A549 (cell line): Measurements from ENCODE around the gene GPR150. TPM values are rescaled to one million over a fixed set of nuclear protein-coding genes. Genes with fewer than 3 reads are reported as not detected.

ENCODE experiments used
- ATAC-seq, 2 experiments: fragments of 200-7000 bp in 1 of 2; fragments of >200 bp in 1 of 2; cut with Nextera tagmentation in 1 of 2; cut with Tn5 transposase in 1 of 2; 3 replicates each; pipeline versions ENCODE4 v1.8.0 to v1.9.1; 2018 to 2020; ENCODE audit warnings: mild to moderate bottlenecking in 1 of 2, moderate library complexity in 1 of 2
- CTCF ChIA-PET: fragments of 300-600 bp; sonication (Branson Sonifier 250); formaldehyde crosslinking; extraction: SDS; loops from one replicate; lab custom pipeline; 2021; ENCODE audit warnings: antibody characterized with exemption, inconsistent platforms; lab: Yijun Ruan, JAX
- POLR2A ChIA-PET: fragments of 350-600 bp; formaldehyde crosslinking; extraction: SDS; loops from one replicate; lab custom pipeline; 2021; ENCODE audit warnings: antibody characterized with exemption, inconsistent platforms; lab: Yijun Ruan, JAX
- DNase-seq, 2 experiments: peaks; one replicate each; pipeline versions ENCODE4 v3.0.0 to v3.0.0-alpha.2; 2011 to 2016; ENCODE audit warnings: low read depth in 1 of 2, low spot score in 1 of 2
- FAIRE-seq: peaks from 2 replicates; lab custom pipeline; 2011; peaks lifted over from hg19 to GRCh38; lab: Jason Lieb, UNC
- H3K27ac ChIP-seq, 2 experiments: fragments of >200 bp; sonication (Bioruptor Twin); formaldehyde crosslinking; 3 replicates each; pipeline ENCODE4 v1.5.1; 2016 to 2017
- H3K4me1 ChIP-seq: fragments of >200 bp; sonication (Bioruptor Twin); formaldehyde crosslinking; 3 replicates; pipeline ENCODE4 v1.6.1; 2016
- H3K4me2 ChIP-seq: fragments of >200 bp; sonication (Bioruptor Twin); formaldehyde crosslinking; 3 replicates; pipeline ENCODE4 v1.6.1; 2016
- H3K4me3 ChIP-seq: fragments of >200 bp; sonication (Bioruptor Twin); formaldehyde crosslinking; 3 replicates; pipeline ENCODE4 v1.5.1; 2016
- H3K9me3 ChIP-seq: fragments of >200 bp; sonication (Bioruptor Twin); formaldehyde crosslinking; 3 replicates; pipeline ENCODE4 v1.6.1; 2016
- BCL3 ChIP-seq: fragments of >200 bp; sonication (Bioruptor Twin); formaldehyde crosslinking; IDR thresholded peaks from 3 replicates; pipeline ENCODE4 v1.6.1; 2016
- BHLHE40 ChIP-seq: IDR thresholded peaks from 2 replicates; pipeline ENCODE4 v1.6.1; 2012; ENCODE audit warnings: low read depth, low read length, inconsistent platforms
- CBX2 ChIP-seq: fragments of 200-600 bp; sonication (generic); IDR thresholded peaks from 2 replicates; pipeline ENCODE4 v1.6.1; 2016; ENCODE audit warnings: low read depth, mild to moderate bottlenecking, borderline replicate concordance
- CEBPB ChIP-seq, 2 experiments: fragments of >200 bp in 1 of 2; sonication (Bioruptor Twin) in 1 of 2; formaldehyde crosslinking in 1 of 2; IDR thresholded peaks; 2 replicates each; pipeline ENCODE4 v1.6.1; 2012 to 2016
- CTCF ChIP-seq: fragments of >200 bp; sonication (Bioruptor Twin); formaldehyde crosslinking; IDR thresholded peaks from 3 replicates; pipeline ENCODE4 v1.5.1; 2016
- EHMT2 ChIP-seq: fragments of 200-600 bp; sonication (generic); IDR thresholded peaks from 2 replicates; pipeline ENCODE4 v1.6.1; 2016; ENCODE audit warnings: antibody characterized with exemption, low read depth, mild to moderate bottlenecking, moderate library complexity
- EP300 ChIP-seq, 2 experiments: fragments of >200 bp; sonication (Bioruptor Twin); formaldehyde crosslinking; IDR thresholded peaks; 2 replicates in 1 of 2; 3 replicates in 1 of 2; pipeline ENCODE4 v1.6.1; 2016 to 2017
- FOSB ChIP-seq: fragments of 250-450 bp; sonication (Bioruptor Pico); IDR thresholded peaks from 2 replicates; pipeline ENCODE4 v1.5.0; 2020; ENCODE audit warnings: mild to moderate bottlenecking, moderate library complexity
- GATA3 ChIP-seq: IDR thresholded peaks from 2 replicates; pipeline ENCODE4 v1.6.1; 2012; ENCODE audit warnings: borderline replicate concordance
- HES2 ChIP-seq: fragments of >200 bp; sonication (Bioruptor Twin); formaldehyde crosslinking; IDR thresholded peaks from 2 replicates; pipeline ENCODE4 v1.6.1; 2016
- HEYL ChIP-seq: fragments of 250-450 bp; sonication (Bioruptor Pico); IDR thresholded peaks from 2 replicates; pipeline ENCODE4 v1.8.0; 2021; ENCODE audit warnings: mild to moderate bottlenecking, moderate library complexity
- JUNB ChIP-seq: fragments of >200 bp; sonication (Bioruptor Twin); formaldehyde crosslinking; IDR thresholded peaks from 2 replicates; pipeline ENCODE4 v1.6.1; 2016
- MAFK ChIP-seq: fragments of 450-650 bp; IDR thresholded peaks from 2 replicates; pipeline ENCODE4 v1.6.1; 2014; ENCODE audit not compliant: partially characterized antibody
- MYC ChIP-seq: IDR thresholded peaks from 2 replicates; pipeline ENCODE4 v1.6.1; 2012; ENCODE audit warnings: mild to moderate bottlenecking, inconsistent platforms, low read length, improper control_type of control experiment, borderline replicate concordance
- NPAS2 ChIP-seq: fragments of 250-450 bp; sonication (Bioruptor Pico); IDR thresholded peaks from 2 replicates; pipeline ENCODE4 v1.8.0; 2022; ENCODE audit warnings: mild to moderate bottlenecking, moderate library complexity, borderline replicate concordance
- PHF8 ChIP-seq: fragments of 200-600 bp; sonication (generic); IDR thresholded peaks from 2 replicates; pipeline ENCODE4 v1.6.1; 2016; ENCODE audit warnings: low read depth, mild to moderate bottlenecking, antibody characterized with exemption, moderate library complexity, borderline replicate concordance
- POLR2AphosphoS2 ChIP-seq: conservative IDR thresholded peaks from 2 replicates; pipeline ENCODE4 v1.6.1; 2012; ENCODE audit warnings: low read length, improper control_type of control experiment, inconsistent platforms
- RARB ChIP-seq: fragments of 250-450 bp; sonication (Bioruptor Pico); IDR thresholded peaks from 2 replicates; pipeline ENCODE4 v1.8.0; 2021; ENCODE audit warnings: mild to moderate bottlenecking, moderate library complexity
- RCOR1 ChIP-seq: fragments of 150-350 bp; IDR thresholded peaks from 2 replicates; pipeline ENCODE4 v1.6.1; 2014; ENCODE audit warnings: antibody characterized with exemption, low read length, low read depth
- RFX5 ChIP-seq: fragments of 450-650 bp; IDR thresholded peaks from 2 replicates; pipeline ENCODE4 v1.7.1; 2014; ENCODE audit warnings: antibody characterized with exemption, mild to moderate bottlenecking, moderate library complexity
- RNF2 ChIP-seq: fragments of 200-600 bp; sonication (generic); IDR thresholded peaks from 2 replicates; pipeline ENCODE4 v1.6.1; 2016; ENCODE audit warnings: low read depth, mild to moderate bottlenecking, antibody characterized with exemption, moderate library complexity, borderline replicate concordance
- ZC3H11A ChIP-seq: fragments of 450-650 bp; IDR thresholded peaks from 2 replicates; pipeline ENCODE4 v1.6.1; 2014; ENCODE audit warnings: antibody characterized with exemption, mild to moderate bottlenecking
- WGBS: methylation state at CpG from one replicate; pipeline ENCODE4 v1.1.6; 2017; ENCODE audit errors: missing lambda C conversion rate; 5-methylcytosine and 5-hydroxymethylcytosine counted together
- polyA plus RNA-seq, 4 experiments: library from polyadenylated mRNA; depleted of rRNA in 3 of 4; stranded (reverse); fragments of >200 nt; fragmentation: RNase III in 1 of 4; extraction: RNeasy Plus Mini Kit Qiagen cat#74134 plus additional on column Dnase treatment in 1 of 4; gene quantifications; 2 replicates in 3 of 4; 3 replicates in 1 of 4; pipeline ENCODE4 v1.2.3, GENCODE V29; 2011 to 2017
- TF ChIP-seq, protein P1 (sequence below): fragments of 250-450 bp; sonication (Bioruptor Pico); IDR thresholded peaks from 2 replicates; pipeline ENCODE4 v1.5.0; 2020; ENCODE audit warnings: low read depth, mild to moderate bottlenecking, moderate library complexity
- TF ChIP-seq, protein P2 (sequence below): IDR thresholded peaks from 2 replicates; pipeline ENCODE4 v1.6.1; 2012

GPR150 gene
- polyA plus RNA-seq, 2 of the 4 experiments (the other 2 are of a cell fraction): 0.13 TPM; not detected in 1

- no peak overlapping the region for H3K27ac ChIP-seq
- DNase-seq (no peak), FAIRE-seq (no peak), ATAC-seq (no peak)
- no peaks in the 10 kb centered on the region for H3K9me3 ChIP-seq
- H3K4me1 ChIP-seq: no peaks in the 10 kb centered on the region
- H3K4me3 ChIP-seq: no peak overlapping the region
- 84% methylated on average over 1 of the region's 1 CpG for WGBS
- ChIA-PET POLR2A (no interaction called here), CTCF (interaction anchor here (0.5 kb wide), 1 partner anchor 1247 kb away, joined by 3 read pairs; no protein-coding TSS in a partner anchor)
- no peak overlapping the region for H3K4me2 ChIP-seq
- TF ChIP-seq GATA3 (no peak), RNF2 (no peak), FOSB (CRISPR knock-in tag) (no peak), PHF8 (no peak), BHLHE40 (no peak), CEBPB (IDR thresholded peaks at IDR 0.05) (no peak)
Observed at GRCh38 chr5:95600557-95600956, 19.3 kb upstream of the GPR150 start.

DNA sequence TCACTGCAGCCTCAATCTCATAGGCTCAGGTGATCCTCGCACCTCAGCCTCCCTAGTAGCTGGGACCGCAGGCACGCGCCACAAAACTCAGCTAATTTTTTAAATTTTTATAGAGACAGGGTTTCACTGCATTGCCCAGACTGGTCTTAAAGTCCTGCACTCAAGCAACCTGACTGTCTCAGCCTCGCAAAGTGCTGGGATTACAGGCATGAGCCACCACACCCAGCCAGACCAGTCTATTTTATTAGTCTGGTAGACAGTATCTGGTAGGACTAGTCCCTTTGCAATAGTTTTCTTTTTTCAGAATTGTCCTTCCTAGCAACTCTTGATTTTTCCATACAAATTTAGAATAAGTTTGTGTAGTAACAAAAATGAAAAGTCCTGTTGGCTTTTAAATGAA is 14.1 kb upstream of the GPR150 start:
- ATAC-seq (no peak), DNase-seq (no peak)
- WGBS: 93% methylated on average over 5 of the region's 5 CpGs
- CTCF ChIA-PET: no interaction called here
- no peaks in the 10 kb centered on the region for H3K9me3 ChIP-seq
- H3K4me3 ChIP-seq: no peak overlapping the region
- H3K4me2 ChIP-seq: no peak overlapping the region
- no peak overlapping the region for H3K27ac ChIP-seq
- TF ChIP-seq, protein P1, sequence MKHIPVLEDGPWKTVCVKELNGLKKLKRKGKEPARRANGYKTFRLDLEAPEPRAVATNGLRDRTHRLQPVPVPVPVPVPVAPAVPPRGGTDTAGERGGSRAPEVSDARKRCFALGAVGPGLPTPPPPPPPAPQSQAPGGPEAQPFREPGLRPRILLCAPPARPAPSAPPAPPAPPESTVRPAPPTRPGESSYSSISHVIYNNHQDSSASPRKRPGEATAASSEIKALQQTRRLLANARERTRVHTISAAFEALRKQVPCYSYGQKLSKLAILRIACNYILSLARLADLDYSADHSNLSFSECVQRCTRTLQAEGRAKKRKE: no peak
- TF ChIP-seq NPAS2 (CRISPR knock-in tag) (no peak), JUNB (no peak), POLR2AphosphoS2 (no peak), RARB (CRISPR knock-in tag) (no peak), HES2 (no peak), ZC3H11A (no peak), HEYL (CRISPR knock-in tag) (no peak), MAFK (no peak), BHLHE40 (no peak)
- TF ChIP-seq, protein P2, sequence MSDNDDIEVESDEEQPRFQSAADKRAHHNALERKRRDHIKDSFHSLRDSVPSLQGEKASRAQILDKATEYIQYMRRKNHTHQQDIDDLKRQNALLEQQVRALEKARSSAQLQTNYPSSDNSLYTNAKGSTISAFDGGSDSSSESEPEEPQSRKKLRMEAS: no peak
- TF ChIP-seq, all 56 proteins: peak for 0
- no peak for FAIRE-seq
- POLR2A ChIA-PET: no interaction called here
- H3K4me1 ChIP-seq: no peaks in the 10 kb centered on the region

DNA sequence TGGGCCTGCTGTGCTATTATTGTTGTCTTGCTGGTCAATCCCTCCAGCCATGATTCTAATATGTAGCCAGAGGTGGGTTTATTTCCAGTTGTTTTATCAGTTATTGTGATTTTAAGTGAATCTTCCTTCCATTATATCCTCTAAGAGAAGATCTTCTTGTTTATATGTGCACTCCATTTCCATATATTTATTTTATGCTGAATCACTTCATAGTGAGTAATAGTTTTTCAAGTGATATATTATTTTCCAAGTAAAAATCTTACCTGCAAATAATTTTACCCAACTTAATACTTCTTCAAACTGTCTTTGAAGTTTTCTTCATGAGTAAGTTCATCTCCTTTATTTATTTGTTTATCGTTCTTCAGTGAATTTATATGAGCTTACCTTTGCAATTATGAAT is 13.5 kb upstream of the GPR150 start:
- POLR2A ChIA-PET: no interaction called here
- no peak for FAIRE-seq

More for the DNA sequence above, 13.5 kb upstream of the GPR150 start:
- Histone ChIP-seq H3K9me3 (no peaks in the 10 kb centered on the region), H3K4me1 (no peaks in the 10 kb centered on the region), H3K4me3 (no peak overlapping the region), H3K4me2 (no peak overlapping the region), H3K27ac (no peak overlapping the region)
- WGBS: 90% methylated on average over 1 of the region's 1 CpG
- TF ChIP-seq BCL3 (no peak), CTCF (no peak), GATA3 (no peak), RCOR1 (no peak), HES2 (no peak), MYC (no peak), EP300 (IDR thresholded peaks at IDR 0.05) (no peak), EHMT2 (no peak), CBX2 (no peak), RFX5 (no peak)
- DNase-seq: no peak
- ATAC-seq: no peak
- CTCF ChIA-PET: no interaction called here
